ENCODE measurements around the gene NRF1.
"Not testable (repeated sequence)": the region's sequence is repeated elsewhere in the genome, so short reads cannot be mapped to it uniquely, and the experiment has no call there.

Gene NRF1

DNA sequence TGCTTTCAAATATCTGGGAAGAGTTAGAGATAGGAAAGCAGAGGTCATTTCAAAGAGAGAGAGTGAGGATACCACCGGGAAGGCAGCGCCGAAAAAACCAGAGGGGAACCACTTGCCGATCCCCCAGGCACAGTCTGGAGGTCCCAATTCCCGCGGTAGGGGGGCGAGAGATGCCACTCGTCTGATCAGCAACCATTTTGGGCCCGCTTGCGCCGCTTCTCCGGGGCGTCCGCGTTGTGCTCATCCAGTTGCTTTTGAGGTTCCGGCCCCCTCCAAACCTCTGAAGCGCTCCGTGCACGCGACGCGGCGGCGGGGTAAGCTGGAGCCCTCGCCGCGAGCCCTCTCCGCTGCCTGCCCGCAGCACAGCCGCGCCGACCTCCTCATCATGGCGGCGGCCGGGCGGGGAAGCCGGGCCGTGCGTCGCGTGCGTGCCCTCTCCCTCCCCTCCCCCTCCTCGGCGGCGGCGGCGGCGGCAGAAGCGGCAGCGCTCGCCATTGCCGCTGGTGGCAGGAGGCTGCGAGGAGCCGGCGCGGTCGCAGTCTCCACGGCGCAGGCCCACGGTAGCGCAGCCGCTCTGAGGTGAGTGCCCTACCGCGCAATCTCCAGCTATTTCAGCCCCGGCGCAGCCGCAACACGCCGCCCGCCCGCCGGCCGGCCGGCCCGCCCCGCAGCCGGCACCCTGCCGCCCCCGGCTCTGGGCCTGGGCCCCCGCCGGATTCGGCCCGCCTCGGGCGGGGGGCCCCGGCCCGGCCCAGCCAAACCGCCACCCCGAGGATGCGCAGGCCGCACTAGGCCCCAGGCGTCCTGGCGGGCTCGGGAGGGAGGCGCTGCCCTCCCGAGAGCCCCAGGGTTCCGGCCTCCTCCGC is at the start of gene NRF1:
Gene NRF1 (plus strand): TSS at position 475 of the 866 bp plus-strand sequence. CDS start 45,632 bp downstream, outside the sequence.
- peak; percentile 52 for DNase-seq (ENCODE audit: low read depth)

- DNase-seq (ENCODE audit: low read depth) = not testable (repeated sequence)
These were observed 45.2 kb upstream of the NRF1 start for GRCh38 chr7:129566323-129566722.

GRCh38 chr7:129567377-129567776 is 44.1 kb upstream of the NRF1 start:
- no peak for DNase-seq (ENCODE audit: low read depth)

- DNase-seq (ENCODE audit: low read depth) = no peak
These were observed 43.3 kb upstream of the NRF1 start for GRCh38 chr7:129568240-129568639.

- no peak for DNase-seq (ENCODE audit: low read depth)
These were observed 42.2 kb upstream of the NRF1 start for GRCh38 chr7:129569326-129569725.

DNA sequence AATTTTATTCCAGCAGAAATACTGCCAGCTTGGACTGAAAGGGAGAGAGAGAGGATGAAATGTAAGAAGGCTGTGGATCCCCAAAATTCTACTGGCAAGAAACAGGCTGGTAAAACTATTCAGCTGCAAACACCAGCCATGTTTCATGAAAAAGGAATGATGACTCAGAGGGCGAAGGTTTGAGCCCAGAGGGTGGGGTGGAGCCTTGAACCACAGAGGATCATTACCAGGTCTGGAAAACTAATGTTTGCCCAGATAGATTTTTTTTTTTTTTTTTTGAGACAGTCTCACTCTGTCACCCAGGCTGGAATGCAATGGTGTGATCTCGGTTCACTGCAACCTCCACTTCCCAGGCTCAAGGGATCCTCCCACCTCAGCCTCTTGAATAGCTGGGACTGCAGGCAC is 41.7 kb upstream of the NRF1 start:
- DNase-seq (ENCODE audit: low read depth) = no peak

DNA sequence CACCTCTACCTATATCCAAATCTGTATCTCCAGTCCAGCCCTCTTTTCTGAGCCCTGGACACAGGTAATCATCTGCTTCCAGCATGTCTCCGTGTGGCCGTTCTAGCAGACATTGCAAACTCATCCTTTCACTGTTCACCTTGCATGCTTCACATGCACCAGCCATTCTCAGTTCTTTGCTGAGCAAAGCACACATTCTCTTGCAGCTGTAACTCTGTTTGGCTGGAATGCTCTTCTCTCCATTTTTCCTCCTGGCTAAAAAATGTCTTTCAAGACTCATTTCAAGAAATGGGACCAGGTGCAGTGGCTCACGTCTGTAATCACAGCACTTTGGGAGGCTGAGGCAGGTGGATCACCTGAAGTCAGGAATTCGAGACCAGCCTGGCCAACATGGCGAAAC is 40.3 kb upstream of the NRF1 start:
- no peak for DNase-seq (ENCODE audit: low read depth)

GRCh38 chr7:129572205-129572604 is 39.3 kb upstream of the NRF1 start:
- no peak for DNase-seq (ENCODE audit: low read depth)

DNA sequence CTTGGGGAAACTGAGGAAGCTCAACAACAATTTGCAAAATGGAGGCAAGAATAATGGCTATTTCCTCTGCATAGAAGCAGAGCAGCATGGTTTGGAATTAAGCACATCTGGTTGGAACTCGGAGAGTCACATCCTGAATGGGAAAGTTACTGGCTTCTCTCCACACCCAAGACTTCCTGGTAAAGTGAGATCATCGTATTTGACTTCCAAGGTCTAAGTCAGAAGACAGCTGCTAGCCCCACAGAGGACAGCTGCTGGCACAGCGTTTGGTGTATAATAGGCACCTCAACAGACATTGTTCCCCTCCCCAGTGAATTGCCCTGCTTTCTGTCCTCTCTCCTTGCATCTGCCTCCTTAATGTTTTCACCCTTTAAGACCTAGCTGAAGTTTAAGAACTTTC is 37.0 kb upstream of the NRF1 start:
- no peak for DNase-seq (ENCODE audit: low read depth)

GRCh38 chr7:129575699-129576098 is 35.8 kb upstream of the NRF1 start:
- DNase-seq (ENCODE audit: low read depth) = no peak

- DNase-seq (ENCODE audit: low read depth) = no peak
These were observed 35.4 kb upstream of the NRF1 start for GRCh38 chr7:129576138-129576537.

DNA sequence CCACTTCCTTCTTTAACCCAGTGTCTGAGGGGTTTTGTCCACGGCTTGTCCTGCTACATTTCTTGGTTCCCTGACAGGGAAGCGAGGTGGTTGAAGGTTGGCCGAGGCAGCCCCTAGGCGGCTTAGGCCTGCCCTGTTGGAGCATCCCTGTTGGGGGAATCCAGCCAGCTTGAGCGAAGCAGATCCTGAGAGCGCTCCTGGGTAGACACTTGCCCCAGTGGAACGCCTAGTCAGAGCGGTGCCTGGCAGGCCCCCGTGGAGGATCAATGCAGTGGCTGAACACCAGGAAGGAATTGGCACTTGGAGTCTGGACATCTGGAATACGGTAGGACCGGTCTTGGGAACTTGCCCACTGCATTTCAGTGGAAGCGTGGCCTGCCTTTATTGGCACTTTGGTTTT is 32.7 kb upstream of the NRF1 start:
- DNase-seq (ENCODE audit: low read depth) = no peak

DNA sequence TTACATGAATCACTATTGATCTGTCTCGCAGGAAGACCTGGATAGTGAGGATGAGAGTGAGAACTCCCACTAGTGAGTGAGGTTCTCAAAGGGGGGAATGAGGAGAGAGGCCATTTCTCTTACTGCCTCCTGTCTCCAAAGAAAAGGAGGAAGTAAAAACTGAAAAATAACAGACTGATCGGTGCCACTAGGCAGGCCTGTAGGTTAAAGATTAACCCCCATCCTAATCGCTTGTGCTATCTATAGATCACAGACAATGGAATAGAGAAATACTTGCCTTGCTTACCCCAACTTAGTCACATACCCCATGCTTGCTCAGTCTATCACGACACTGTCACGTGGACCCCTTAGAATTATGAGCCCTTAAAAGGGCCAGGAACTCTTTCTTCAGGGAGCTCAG is 25.3 kb upstream of the NRF1 start:
- DNase-seq (ENCODE audit: low read depth) = not testable (repeated sequence)

GRCh38 chr7:129588268-129588667 is 23.3 kb upstream of the NRF1 start:
- DNase-seq (ENCODE audit: low read depth) = no peak

GRCh38 chr7:129591868-129592267 is 19.7 kb upstream of the NRF1 start:
- DNase-seq (ENCODE audit: low read depth) = no peak

DNA sequence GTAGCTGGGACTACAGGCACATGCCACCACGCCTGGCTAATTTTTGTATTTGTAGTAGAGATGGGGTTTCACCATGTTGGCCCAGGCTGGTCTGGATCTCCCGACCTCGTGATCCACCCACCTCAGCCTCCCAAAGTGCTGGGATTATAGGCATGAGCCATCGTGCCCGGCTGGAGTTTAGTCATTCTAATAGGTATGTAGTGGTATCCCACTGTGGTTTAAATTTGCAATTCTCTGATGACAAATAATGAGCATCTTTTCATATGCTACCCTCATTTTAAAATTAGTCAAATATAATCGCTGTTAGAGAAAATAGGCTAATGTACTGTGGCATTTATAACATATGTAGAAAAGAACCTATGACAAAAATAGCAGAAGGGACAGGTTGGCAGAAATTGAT is 15.1 kb upstream of the NRF1 start:
- DNase-seq (ENCODE audit: low read depth) = not testable (repeated sequence)

DNA sequence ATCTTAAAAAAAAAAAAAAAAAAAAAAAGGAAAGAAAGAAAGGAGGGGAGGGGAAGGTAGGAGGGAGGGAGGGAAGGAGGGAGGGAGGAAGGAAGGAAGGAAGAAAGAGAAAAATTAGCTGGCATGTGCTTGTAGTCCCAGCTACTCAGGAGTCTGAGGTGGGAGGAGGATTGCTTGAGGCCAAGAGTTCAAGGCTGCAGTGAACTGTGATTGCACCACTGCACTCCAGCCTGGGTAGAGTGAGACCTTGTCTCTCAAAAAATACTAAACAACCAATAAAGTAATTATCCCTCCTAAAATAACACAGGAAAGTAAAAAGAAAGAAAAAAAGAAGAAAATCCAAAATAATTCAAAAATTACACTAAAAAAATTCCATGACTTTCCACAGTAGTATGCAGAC is 13.8 kb upstream of the NRF1 start:
- DNase-seq (ENCODE audit: low read depth) = no peak

DNA sequence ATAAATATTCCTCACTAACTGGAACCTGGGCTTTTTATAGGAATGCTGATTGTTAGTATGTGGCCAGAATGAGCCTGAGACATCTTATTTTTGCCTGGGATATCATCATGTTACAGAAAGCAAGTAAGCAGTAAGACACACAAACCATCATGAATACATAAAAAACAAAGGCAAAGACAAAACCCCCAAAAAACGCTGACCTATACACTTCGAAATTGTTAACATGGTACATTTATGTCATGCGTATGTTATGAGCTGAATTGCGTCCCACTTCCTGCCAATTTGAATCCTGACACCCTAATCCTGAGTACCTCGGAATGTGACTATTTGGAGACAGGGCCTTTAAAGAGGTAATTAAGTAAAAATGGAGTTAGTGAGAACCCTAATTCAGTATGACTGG is 12.3 kb upstream of the NRF1 start:
- DNase-seq (ENCODE audit: low read depth) = no peak

- DNase-seq (ENCODE audit: low read depth) = not testable (repeated sequence)
These were observed 7.9 kb upstream of the NRF1 start for GRCh38 chr7:129603594-129603993.

GRCh38 chr7:129604021-129604420 is 7.5 kb upstream of the NRF1 start:
- DNase-seq (ENCODE audit: low read depth) = not testable (repeated sequence)

DNA sequence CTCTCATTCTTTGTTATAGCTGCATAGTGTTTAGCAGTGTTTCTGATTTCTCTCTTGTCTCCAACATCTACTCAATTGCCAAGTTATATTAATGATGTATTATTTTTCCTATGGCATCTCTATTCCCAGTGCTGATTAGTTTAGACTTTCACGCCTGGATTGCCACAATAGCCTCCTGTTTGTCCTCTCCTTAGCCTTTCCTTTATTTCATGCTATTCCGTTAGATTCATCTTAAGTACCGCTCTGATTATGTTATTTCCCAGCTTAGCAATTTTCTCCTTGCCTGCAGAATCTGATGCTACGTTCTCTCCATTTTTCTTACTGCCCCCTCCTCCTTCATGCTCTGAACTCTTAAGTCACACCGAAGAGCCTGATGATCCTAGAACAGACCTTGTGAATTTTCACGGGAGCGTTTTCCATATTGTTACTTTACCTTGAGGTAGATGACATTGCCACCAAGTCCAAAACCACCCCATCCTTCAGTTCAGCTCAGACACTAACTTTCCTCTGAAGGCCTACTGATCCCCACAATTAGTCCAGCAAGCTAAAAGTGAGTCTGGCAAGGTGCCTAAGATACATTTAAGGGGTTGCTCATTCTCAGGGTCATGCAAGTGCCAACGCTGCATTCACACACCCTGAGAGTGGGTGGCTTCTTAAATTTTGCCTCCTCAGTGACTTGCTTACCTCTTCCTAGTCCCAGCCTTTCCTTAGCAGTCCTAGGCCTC is 6.6 kb upstream of the NRF1 start:
- DNase-seq (ENCODE audit: low read depth) = no peak

DNA sequence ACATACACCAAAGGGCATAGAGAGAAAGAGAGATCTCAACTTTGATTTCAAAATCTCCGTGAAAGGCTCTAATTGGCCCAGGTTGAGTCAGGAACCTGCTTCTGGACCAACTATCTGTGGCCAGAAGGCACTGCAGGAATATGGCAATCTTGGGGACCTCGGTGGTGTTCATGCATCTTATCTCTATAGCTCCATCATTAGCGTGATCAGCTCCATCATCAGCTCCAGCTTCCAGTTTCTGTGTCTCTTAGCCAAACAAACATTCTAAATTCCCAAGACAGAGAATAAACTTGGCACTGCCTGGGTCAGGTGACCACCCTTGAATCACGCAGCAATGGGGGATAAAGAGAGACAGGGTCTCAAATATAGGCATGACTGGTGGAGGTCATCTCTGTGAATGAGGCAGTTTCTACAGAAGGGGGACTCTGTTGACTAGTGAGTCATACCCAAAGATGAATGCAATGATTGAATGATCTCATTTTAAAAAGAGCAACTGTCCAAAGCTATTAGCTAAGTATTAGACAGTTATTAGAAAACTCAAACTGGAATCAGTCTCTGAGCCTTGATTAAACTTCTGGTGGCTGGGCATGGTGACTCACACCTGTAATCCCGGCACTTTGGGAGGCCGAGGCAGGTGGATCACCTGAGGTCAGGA is 5.4 kb upstream of the NRF1 start:
- DNase-seq (ENCODE audit: low read depth) = no peak

DNA sequence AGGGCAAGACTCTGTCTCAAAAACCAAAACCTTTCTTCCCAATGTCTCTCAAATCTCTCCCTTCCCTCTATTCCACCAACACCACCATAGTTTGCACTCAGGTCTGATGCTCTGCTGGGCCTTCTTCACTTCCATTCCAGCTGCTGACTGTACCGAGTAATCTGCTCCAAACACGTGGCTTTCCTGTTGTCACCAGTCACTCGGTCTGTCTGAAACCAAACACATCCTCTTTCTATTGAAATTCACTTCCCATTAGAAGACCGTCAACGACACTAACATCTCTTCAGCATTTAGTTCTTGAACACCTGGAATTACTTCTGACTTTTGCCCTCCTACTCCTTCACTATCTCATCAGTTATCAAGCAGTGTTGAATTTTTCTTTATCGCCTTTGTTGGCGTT is 4.7 kb upstream of the NRF1 start:
- DNase-seq (ENCODE audit: low read depth) = no peak
